ENCODE results near the gene DENND2D.
A peak's percentile ranks its signal among the peaks of the same experiment; 100 is the strongest.

DENND2D gene

DNA sequence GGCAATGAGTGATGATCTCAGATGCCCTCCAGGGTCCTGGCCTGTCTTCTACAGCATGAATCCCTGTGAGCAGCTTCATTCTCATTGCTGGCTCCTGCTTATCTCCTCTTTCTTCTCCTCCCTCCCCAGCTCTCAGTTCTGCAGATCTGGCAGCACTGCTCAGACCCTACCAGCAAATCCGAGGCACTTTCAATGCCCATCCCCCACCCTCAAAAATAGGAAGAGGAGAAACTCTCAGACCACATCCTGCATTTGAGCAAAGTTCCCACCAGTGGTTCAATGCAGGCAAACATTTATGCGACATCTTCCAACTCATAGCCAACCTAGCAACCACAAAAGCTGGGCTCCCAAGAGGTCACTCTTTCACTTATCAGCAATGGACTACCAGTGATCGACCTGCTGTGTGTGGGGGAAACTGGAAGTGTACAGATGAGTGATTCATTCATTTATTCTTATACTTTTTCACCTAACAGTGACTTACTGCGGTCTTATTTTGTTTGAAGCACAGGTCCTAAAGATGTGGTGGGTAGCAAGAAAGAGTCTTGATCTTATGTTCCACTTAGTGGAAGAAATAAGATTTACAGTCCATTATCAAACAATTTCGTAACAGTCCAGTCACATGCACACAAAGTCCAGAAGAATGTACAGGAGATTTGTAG, 21.3 kb upstream of the DENND2D start:
- Histone ChIP-seq H3K36me3 (ENCODE audit: control insufficient read depth in 2 of 2, insufficient read depth in 1 of 2, low read length in 2 of 2) (no peaks in the 10 kb centered on the region), H3K4me3 (ENCODE audit: low read depth, low read length) (no peak overlapping the region), H3K27ac (ENCODE audit: extremely low read depth, low read depth, low read length) (no peak overlapping the region), H3K9me3 (ENCODE audit: control insufficient read depth, insufficient read depth, low read depth, low read length) (no peaks in the 10 kb centered on the region), H3K4me1 (ENCODE audit: control insufficient read depth, insufficient read depth, low read length) (no peaks in the 10 kb centered on the region)
- ChIA-PET CTCF (interaction anchor here (0.7 to 7.0 kb wide), 8 partner anchors 20 to 686 kb away, joined by 3 to 115 read pairs (median 4); no protein-coding TSS in a partner anchor), POLR2A (no interaction called here)
- TF ChIP-seq ZNF660 (tag by site-specific recombination; IDR thresholded peaks at IDR 0.05) (no peak), ZNF398 (tag by site-specific recombination; IDR thresholded peaks at IDR 0.05) (peak; percentile 6; the same call in 1 of the 2 replicates), ZBTB17 (tag by site-specific recombination; IDR thresholded peaks at IDR 0.05) (peak; percentile 73)
- TF ChIP-seq, protein P1, sequence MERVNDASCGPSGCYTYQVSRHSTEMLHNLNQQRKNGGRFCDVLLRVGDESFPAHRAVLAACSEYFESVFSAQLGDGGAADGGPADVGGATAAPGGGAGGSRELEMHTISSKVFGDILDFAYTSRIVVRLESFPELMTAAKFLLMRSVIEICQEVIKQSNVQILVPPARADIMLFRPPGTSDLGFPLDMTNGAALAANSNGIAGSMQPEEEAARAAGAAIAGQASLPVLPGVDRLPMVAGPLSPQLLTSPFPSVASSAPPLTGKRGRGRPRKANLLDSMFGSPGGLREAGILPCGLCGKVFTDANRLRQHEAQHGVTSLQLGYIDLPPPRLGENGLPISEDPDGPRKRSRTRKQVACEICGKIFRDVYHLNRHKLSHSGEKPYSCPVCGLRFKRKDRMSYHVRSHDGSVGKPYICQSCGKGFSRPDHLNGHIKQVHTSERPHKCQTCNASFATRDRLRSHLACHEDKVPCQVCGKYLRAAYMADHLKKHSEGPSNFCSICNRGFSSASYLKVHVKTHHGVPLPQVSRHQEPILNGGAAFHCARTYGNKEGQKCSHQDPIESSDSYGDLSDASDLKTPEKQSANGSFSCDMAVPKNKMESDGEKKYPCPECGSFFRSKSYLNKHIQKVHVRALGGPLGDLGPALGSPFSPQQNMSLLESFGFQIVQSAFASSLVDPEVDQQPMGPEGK (tag by site-specific recombination; IDR thresholded peaks at IDR 0.05), result 0 out of 2 replicates have a peak, but pooled peaks have one; percentile 3

- no peak overlapping the region for H3K4me3 ChIP-seq (ENCODE audit: low read depth, low read length)
- H3K4me1 ChIP-seq (ENCODE audit: control insufficient read depth, insufficient read depth, low read length), result no peaks in the 10 kb centered on the region
- H3K36me3 ChIP-seq (ENCODE audit: control insufficient read depth in 2 of 2, insufficient read depth in 1 of 2, low read length in 2 of 2), result no peaks in the 10 kb centered on the region
- H3K27ac ChIP-seq (ENCODE audit: extremely low read depth, low read depth, low read length), result no peak overlapping the region
- ChIA-PET POLR2A (interaction anchor here (0.5 kb wide), 1 partner anchor 255 kb away, joined by 3 read pairs; no protein-coding TSS in a partner anchor), CTCF (interaction anchor here (0.7 to 7.0 kb wide), 8 partner anchors 20 to 687 kb away, joined by 3 to 115 read pairs (median 4); no protein-coding TSS in a partner anchor)
- H3K9me3 ChIP-seq (ENCODE audit: control insufficient read depth, insufficient read depth, low read depth, low read length), result no peaks in the 10 kb centered on the region
- no peak for TF ChIP-seq ZNF354C (tag by site-specific recombination; IDR thresholded peaks at IDR 0.05; ENCODE audit: borderline replicate concordance, low read depth)
- no peak for TF ChIP-seq ZNF280D (tag by site-specific recombination; IDR thresholded peaks at IDR 0.05)
- TF ChIP-seq, protein P2, sequence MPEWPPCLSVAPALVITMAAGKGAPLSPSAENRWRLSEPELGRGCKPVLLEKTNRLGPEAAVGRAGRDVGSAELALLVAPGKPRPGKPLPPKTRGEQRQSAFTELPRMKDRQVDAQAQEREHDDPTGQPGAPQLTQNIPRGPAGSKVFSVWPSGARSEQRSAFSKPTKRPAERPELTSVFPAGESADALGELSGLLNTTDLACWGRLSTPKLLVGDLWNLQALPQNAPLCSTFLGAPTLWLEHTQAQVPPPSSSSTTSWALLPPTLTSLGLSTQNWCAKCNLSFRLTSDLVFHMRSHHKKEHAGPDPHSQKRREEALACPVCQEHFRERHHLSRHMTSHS (tag by site-specific recombination; IDR thresholded peaks at IDR 0.05), result no peak
- no peak for TF ChIP-seq KLF17 (tag by site-specific recombination; IDR thresholded peaks at IDR 0.05)
- no peak for TF ChIP-seq SCRT2 (tag by site-specific recombination; IDR thresholded peaks at IDR 0.05)
- no peak for TF ChIP-seq ZNF677 (tag by site-specific recombination; IDR thresholded peaks at IDR 0.05)
- TF ChIP-seq, protein P3, sequence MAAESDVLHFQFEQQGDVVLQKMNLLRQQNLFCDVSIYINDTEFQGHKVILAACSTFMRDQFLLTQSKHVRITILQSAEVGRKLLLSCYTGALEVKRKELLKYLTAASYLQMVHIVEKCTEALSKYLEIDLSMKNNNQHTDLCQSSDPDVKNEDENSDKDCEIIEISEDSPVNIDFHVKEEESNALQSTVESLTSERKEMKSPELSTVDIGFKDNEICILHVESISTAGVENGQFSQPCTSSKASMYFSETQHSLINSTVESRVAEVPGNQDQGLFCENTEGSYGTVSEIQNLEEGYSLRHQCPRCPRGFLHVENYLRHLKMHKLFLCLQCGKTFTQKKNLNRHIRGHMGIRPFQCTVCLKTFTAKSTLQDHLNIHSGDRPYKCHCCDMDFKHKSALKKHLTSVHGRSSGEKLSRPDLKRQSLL (tag by site-specific recombination; IDR thresholded peaks at IDR 0.05), result no peak
- TF ChIP-seq GLI4 (tag by site-specific recombination; IDR thresholded peaks at IDR 0.05), result no peak
- TF ChIP-seq ZNF529 (tag by site-specific recombination; IDR thresholded peaks at IDR 0.05; ENCODE audit: insufficient replicate concordance), result no peak
- no peak for TF ChIP-seq ZNF416 (tag by site-specific recombination; IDR thresholded peaks at IDR 0.05)
- 0 out of 2 replicates have a peak, but pooled peaks have one; percentile 18 for TF ChIP-seq ZNF660 (tag by site-specific recombination; IDR thresholded peaks at IDR 0.05)
- peak; percentile 47 for TF ChIP-seq ZNF366 (tag by site-specific recombination; conservative IDR thresholded peaks at IDR 0.05)
- TF ChIP-seq, protein P4, sequence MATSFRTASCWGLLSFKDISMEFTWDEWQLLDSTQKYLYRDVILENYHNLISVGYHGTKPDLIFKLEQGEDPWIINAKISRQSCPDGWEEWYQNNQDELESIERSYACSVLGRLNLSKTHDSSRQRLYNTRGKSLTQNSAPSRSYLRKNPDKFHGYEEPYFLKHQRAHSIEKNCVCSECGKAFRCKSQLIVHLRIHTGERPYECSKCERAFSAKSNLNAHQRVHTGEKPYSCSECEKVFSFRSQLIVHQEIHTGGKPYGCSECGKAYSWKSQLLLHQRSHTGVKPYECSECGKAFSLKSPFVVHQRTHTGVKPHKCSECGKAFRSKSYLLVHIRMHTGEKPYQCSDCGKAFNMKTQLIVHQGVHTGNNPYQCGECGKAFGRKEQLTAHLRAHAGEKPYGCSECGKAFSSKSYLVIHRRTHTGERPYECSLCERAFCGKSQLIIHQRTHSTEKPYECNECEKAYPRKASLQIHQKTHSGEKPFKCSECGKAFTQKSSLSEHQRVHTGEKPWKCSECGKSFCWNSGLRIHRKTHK (tag by site-specific recombination; IDR thresholded peaks at IDR 0.05), result no peak
- no peak for TF ChIP-seq ZNF426 (tag by site-specific recombination; IDR thresholded peaks at IDR 0.05)
- no peak for TF ChIP-seq ZSCAN23 (tag by site-specific recombination; IDR thresholded peaks at IDR 0.05)
- no peak for TF ChIP-seq ZFP3 (tag by site-specific recombination; IDR thresholded peaks at IDR 0.05; ENCODE audit: low read depth)
These were observed 20.8 kb upstream of the DENND2D start for GRCh38 chr1:111221276-111221632.
